Measurements from ENCODE around the gene SLC25A10.

- TF ChIP-seq CTCF (conservative IDR thresholded peaks at IDR 0.05 in 1 of 2, IDR thresholded peaks at IDR 0.05 in 1 of 2; ENCODE audit: extremely low read depth in 1 of 2, insufficient read depth in 1 of 2, low read depth in 1 of 2, low read length in 2 of 2) (no peak), EZH2 (IDR thresholded peaks at IDR 0.05; ENCODE audit: borderline replicate concordance, low read length) (no peak)
Observed at GRCh38 chr17:81667754-81668153, 44.3 kb upstream of the SLC25A10 start.

Data from mammary epithelial cell (primary cell).